HepG2 (cell line): ENCODE results near the gene DIAPH1. TPM values are rescaled to one million over a fixed set of nuclear protein-coding genes. Genes with fewer than 3 reads are reported as not detected.

Experiments
- AHR ChIP-seq: IDR thresholded peaks from 2 replicates; pipeline ENCODE4 v1.6.1; 2018; ENCODE audit warnings: missing genetic modification reagents, missing compliant biosample characterization
- ATF7 ChIP-seq, 2 experiments: fragments of 450-650 bp in 1 of 2; sonication (generic) in 1 of 2; formaldehyde crosslinking in 1 of 2; IDR thresholded peaks; 2 replicates each; pipeline versions ENCODE4 v1.4.0 to v1.6.1; 2016 to 2020; ENCODE audit warnings: antibody characterized with exemption in 1 of 2, mild to moderate bottlenecking in 1 of 2, missing genetic modification reagents in 1 of 2
- CREB3 ChIP-seq: sonication (generic); formaldehyde crosslinking; IDR thresholded peaks from 2 replicates; pipeline ENCODE4 v1.5.0; 2020; ENCODE audit warnings: missing genetic modification reagents
- KDM3A ChIP-seq: IDR thresholded peaks from 2 replicates; pipeline ENCODE4 v1.6.1; 2018; ENCODE audit warnings: low read depth, missing compliant biosample characterization
- MAFK ChIP-seq, 2 experiments: IDR thresholded peaks in 1 of 2; conservative IDR thresholded peaks in 1 of 2; 2 replicates each; pipeline ENCODE4 v1.6.1; 2011; ENCODE audit warnings: improper control_type of control experiment in 2 of 2, low read length in 2 of 2
- MEIS2 ChIP-seq: sonication (generic); formaldehyde crosslinking; IDR thresholded peaks from 2 replicates; pipeline ENCODE4 v1.9.0; 2021; ENCODE audit warnings: mild to moderate bottlenecking, missing genetic modification reagents
- NFE2 ChIP-seq: sonication (generic); formaldehyde crosslinking; IDR thresholded peaks from 2 replicates; pipeline ENCODE4 v1.4.0; 2020; ENCODE audit warnings: missing genetic modification reagents
- NR2F6 ChIP-seq, 2 experiments: IDR thresholded peaks; 2 replicates each; pipeline ENCODE4 v1.6.1; 2016; ENCODE audit warnings: antibody characterized with exemption in 1 of 2, mild to moderate bottlenecking in 1 of 2
- PREB ChIP-seq: sonication (generic); formaldehyde crosslinking; IDR thresholded peaks from 2 replicates; pipeline ENCODE4 v1.4.0; 2020; ENCODE audit warnings: missing genetic modification reagents
- RXRB ChIP-seq: IDR thresholded peaks from 2 replicates; pipeline ENCODE4 v1.6.1; 2016; ENCODE audit warnings: borderline replicate concordance, missing genetic modification reagents, missing compliant biosample characterization
- SIN3A ChIP-seq: IDR thresholded peaks from 2 replicates; pipeline ENCODE4 v1.6.1; 2011; ENCODE audit warnings: low read depth, mild to moderate bottlenecking, control low read depth, low read length, borderline replicate concordance
- SOX13 ChIP-seq, 3 experiments: fragments of 450-650 bp in 1 of 3; sonication (generic) in 1 of 3; formaldehyde crosslinking in 1 of 3; IDR thresholded peaks in 2 of 3; conservative IDR thresholded peaks in 1 of 3; 2 replicates each; pipeline versions ENCODE4 v1.5.0 to v1.6.1; 2016 to 2020; ENCODE audit warnings: antibody characterized with exemption in 1 of 3, mild to moderate bottlenecking in 1 of 3, missing compliant biosample characterization in 1 of 3, missing genetic modification reagents in 1 of 3, moderate library complexity in 1 of 3
- SOX5 ChIP-seq: IDR thresholded peaks from 2 replicates; pipeline ENCODE4 v1.6.1; 2016; ENCODE audit warnings: borderline replicate concordance
- SOX6 ChIP-seq, 2 experiments: fragments of 450-650 bp in 1 of 2; sonication (generic) in 1 of 2; formaldehyde crosslinking in 1 of 2; IDR thresholded peaks; 2 replicates each; pipeline versions ENCODE4 v1.4.0 to v1.6.1; 2017 to 2020; ENCODE audit warnings: antibody characterized with exemption in 1 of 2, mild to moderate bottlenecking in 1 of 2, missing genetic modification reagents in 1 of 2
- TBL1XR1 ChIP-seq: fragments of 150-350 bp; IDR thresholded peaks from 2 replicates; pipeline ENCODE4 v1.6.1; 2014; ENCODE audit warnings: borderline replicate concordance, low read length; ENCODE audit not compliant: partially characterized antibody
- ZMYM2 ChIP-seq: sonication (generic); formaldehyde crosslinking; IDR thresholded peaks from 2 replicates; pipeline ENCODE4 v1.8.0; 2022; ENCODE audit warnings: mild to moderate bottlenecking, missing genetic modification reagents
- ZNF510 ChIP-seq: sonication (generic); formaldehyde crosslinking; IDR thresholded peaks from 2 replicates; pipeline ENCODE4 v1.4.0; 2020; ENCODE audit warnings: low read depth, mild to moderate bottlenecking, missing genetic modification reagents
- ZNF564 ChIP-seq: sonication (generic); formaldehyde crosslinking; IDR thresholded peaks from 2 replicates; pipeline ENCODE4 v1.8.1; 2023; ENCODE audit warnings: mild to moderate bottlenecking, missing genetic modification reagents
- ZNF589 ChIP-seq: sonication (generic); formaldehyde crosslinking; conservative IDR thresholded peaks from 2 replicates; pipeline ENCODE4 v1.8.0; 2022; ENCODE audit warnings: mild to moderate bottlenecking, moderate library complexity, missing genetic modification reagents
- ZNF709 ChIP-seq: sonication (generic); formaldehyde crosslinking; IDR thresholded peaks from 2 replicates; pipeline ENCODE4 v1.5.0; 2020; ENCODE audit warnings: mild to moderate bottlenecking, missing genetic modification reagents
- ZNF737 ChIP-seq: sonication (generic); formaldehyde crosslinking; IDR thresholded peaks from 2 replicates; pipeline ENCODE4 v1.5.0; 2020; ENCODE audit warnings: missing genetic modification reagents, mild to moderate bottlenecking, borderline replicate concordance
- polyA plus RNA-seq, 8 experiments: library from polyadenylated mRNA; depleted of rRNA in 3 of 8; stranded (reverse) in 7 of 8; unstranded in 1 of 8; fragments of >200 nt; fragmentation: Illumina TruSeq in 4 of 8; extraction: Trizol in 4 of 8; gene quantifications; 2 replicates each; pipeline versions ENCODE4 v1.2.1 to v1.2.3, GENCODE V29; 2011 to 2016; ENCODE audit warnings: low read depth in 4 of 8, missing spikeins in 1 of 8, mixed read lengths in 1 of 8; ENCODE audit not compliant: insufficient read depth in 1 of 8
- total RNA-seq, 5 experiments: library from RNA; depleted of rRNA; stranded (reverse); fragments of >200 nt; fragmentation: Illumina TruSeq; extraction: Trizol; gene quantifications; 2 replicates each; pipeline ENCODE4 v1.2.3, GENCODE V29; 2016; ENCODE audit warnings: low read depth in 1 of 5
- TF ChIP-seq, protein P1 (sequence below), 2 experiments: sonication (generic) in 1 of 2; formaldehyde crosslinking in 1 of 2; IDR thresholded peaks; 2 replicates each; pipeline versions ENCODE4 v1.6.1 to v1.9.0; 2014 to 2022; ENCODE audit warnings: antibody characterized with exemption in 1 of 2, borderline replicate concordance in 1 of 2, inconsistent platforms in 1 of 2, low read depth in 1 of 2, missing genetic modification reagents in 1 of 2

DIAPH1 gene
- total and polyA plus RNA-seq, 2 of the 13 experiments (the other 11 are each of a cell fraction or from before 2014, with no cell fraction given), result 25.1 to 33.9 TPM

DNA sequence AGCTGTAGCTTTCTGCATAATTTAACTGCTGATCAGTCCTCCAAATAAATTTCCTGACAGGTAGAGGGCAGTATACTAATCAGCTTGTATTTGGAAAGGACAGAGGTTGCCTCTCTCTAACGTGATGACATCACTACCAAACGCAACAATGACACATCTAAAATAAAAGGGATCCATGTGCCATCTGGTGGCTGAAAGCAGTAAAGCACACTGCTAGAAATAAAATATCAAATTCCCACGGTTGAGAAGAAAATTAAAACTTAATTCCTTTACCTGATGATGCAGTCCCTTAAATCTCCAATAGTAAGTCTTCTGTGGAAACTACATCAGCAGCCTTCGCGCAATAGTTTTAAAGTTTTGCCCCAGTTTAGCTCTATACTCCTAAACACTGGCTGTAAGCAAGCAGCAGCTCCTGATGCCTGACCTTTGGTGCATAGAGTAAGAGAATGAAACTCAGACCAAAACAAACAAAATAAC, 54.5 kb downstream of the DIAPH1 start (continued):
- TF ChIP-seq, protein P1, sequence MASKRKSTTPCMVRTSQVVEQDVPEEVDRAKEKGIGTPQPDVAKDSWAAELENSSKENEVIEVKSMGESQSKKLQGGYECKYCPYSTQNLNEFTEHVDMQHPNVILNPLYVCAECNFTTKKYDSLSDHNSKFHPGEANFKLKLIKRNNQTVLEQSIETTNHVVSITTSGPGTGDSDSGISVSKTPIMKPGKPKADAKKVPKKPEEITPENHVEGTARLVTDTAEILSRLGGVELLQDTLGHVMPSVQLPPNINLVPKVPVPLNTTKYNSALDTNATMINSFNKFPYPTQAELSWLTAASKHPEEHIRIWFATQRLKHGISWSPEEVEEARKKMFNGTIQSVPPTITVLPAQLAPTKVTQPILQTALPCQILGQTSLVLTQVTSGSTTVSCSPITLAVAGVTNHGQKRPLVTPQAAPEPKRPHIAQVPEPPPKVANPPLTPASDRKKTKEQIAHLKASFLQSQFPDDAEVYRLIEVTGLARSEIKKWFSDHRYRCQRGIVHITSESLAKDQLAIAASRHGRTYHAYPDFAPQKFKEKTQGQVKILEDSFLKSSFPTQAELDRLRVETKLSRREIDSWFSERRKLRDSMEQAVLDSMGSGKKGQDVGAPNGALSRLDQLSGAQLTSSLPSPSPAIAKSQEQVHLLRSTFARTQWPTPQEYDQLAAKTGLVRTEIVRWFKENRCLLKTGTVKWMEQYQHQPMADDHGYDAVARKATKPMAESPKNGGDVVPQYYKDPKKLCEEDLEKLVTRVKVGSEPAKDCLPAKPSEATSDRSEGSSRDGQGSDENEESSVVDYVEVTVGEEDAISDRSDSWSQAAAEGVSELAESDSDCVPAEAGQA (IDR thresholded peaks at IDR 0.05; ENCODE audit: low read depth), result peak; percentile 70; the same call in 1 of the 2 replicates
- TF ChIP-seq, protein P1 (CRISPR knock-in tag; IDR thresholded peaks at IDR 0.05; ENCODE audit: borderline replicate concordance), result no peak
- TF ChIP-seq SOX6 (IDR thresholded peaks at IDR 0.05) (no peak), SOX6 (CRISPR knock-in tag; IDR thresholded peaks at IDR 0.05) (peak; percentile 78), ZNF589 (CRISPR knock-in tag) (no peak), ATF7 (IDR thresholded peaks at IDR 0.05) (peak; percentile 97), ATF7 (CRISPR knock-in tag; IDR thresholded peaks at IDR 0.05) (no peak), NR2F6 (IDR thresholded peaks at IDR 0.05) (peak; percentile 6; the same call in 1 of the 2 replicates), NR2F6 (CRISPR knock-in tag; IDR thresholded peaks at IDR 0.05) (no peak), KDM3A (CRISPR knock-in tag) (no peak), SOX5 (CRISPR knock-in tag) (peak; percentile 55; the same call in 1 of the 2 replicates), TBL1XR1 (no peak), ZNF737 (CRISPR knock-in tag) (no peak), SOX13 (IDR thresholded peaks at IDR 0.05) (no peak), SOX13 (CRISPR knock-in tag; conservative IDR thresholded peaks at IDR 0.05 in 1 of 2, IDR thresholded peaks at IDR 0.05 in 1 of 2) (peak in 1 of 2 experiments; percentile 56; a peak in 2 of 4 replicates), ZNF510 (no peak), PREB (CRISPR knock-in tag) (no peak), MAFK (conservative IDR thresholded peaks at IDR 0.05 in 1 of 2, IDR thresholded peaks at IDR 0.05 in 1 of 2; ENCODE audit: low read length in 2 of 2) (peak in 1 of 2 experiments; percentile 20; a peak in 1 of 4 replicates), CREB3 (CRISPR knock-in tag) (no peak), ZNF564 (no peak), NFE2 (peak; percentile 79), MEIS2 (CRISPR knock-in tag) (no peak), SIN3A (no peak), RXRB (0 out of 2 replicates have a peak, but pooled peaks have one; percentile 17), ZNF709 (CRISPR knock-in tag) (no peak), AHR (CRISPR knock-in tag) (no peak), ZMYM2 (CRISPR knock-in tag) (no peak)
